Common myeloid progenitor, CD34-positive (primary cell): ENCODE measurements around the gene KATNBL1.
"Not testable (repeated sequence)": the region's sequence is repeated elsewhere in the genome, so short reads cannot be mapped to it uniquely, and the experiment has no call there.

Experiments used
- CTCF ChIA-PET: fragments of 350-600 bp; sonication (Branson Sonifier 250); formaldehyde crosslinking; loops from one replicate; lab custom pipeline; 2021; ENCODE audit warnings: antibody characterized with exemption; lab: Charles Lee
- POLR2A ChIA-PET: fragments of 350-600 bp; sonication (Branson Sonifier 250); formaldehyde crosslinking; loops from one replicate; lab custom pipeline; 2021; ENCODE audit warnings: antibody characterized with exemption; lab: Charles Lee
- DNase-seq, 3 donors: peaks; one replicate each; pipeline versions ENCODE4 v3.0.0 to v3.0.0-alpha.2; 2013
- H3K27ac ChIP-seq, 2 experiments: 1 replicate in 1 of 2; 2 replicates in 1 of 2; pipeline ENCODE4 v1.7.0; 2013; ENCODE audit warnings: inconsistent platforms in 2 of 2, low read length in 2 of 2, mild to moderate bottlenecking in 2 of 2, low read depth in 1 of 2, moderate library complexity in 1 of 2; ENCODE audit not compliant: severe bottlenecking in 2 of 2, insufficient read depth in 1 of 2, poor library complexity in 1 of 2
- H3K27me3 ChIP-seq, 5 experiments: replicated peaks in 2 of 5; 1 replicate in 3 of 5; 2 replicates in 2 of 5; pipeline versions ENCODE4 v1.6.1 to v1.7.0; 2013; ENCODE audit warnings: low read length in 4 of 5, mild to moderate bottlenecking in 2 of 5, moderate library complexity in 2 of 5, inconsistent platforms in 1 of 5; ENCODE audit not compliant: insufficient read depth in 5 of 5, control insufficient read depth in 4 of 5
- H3K36me3 ChIP-seq, 4 experiments: 1 replicate in 2 of 4; 2 replicates in 2 of 4; pipeline versions ENCODE4 v1.6.1 to v1.7.0; 2013; ENCODE audit warnings: low read length in 3 of 4, control low read depth in 1 of 4, mild to moderate bottlenecking in 1 of 4; ENCODE audit not compliant: control insufficient read depth in 4 of 4, insufficient read depth in 4 of 4
- H3K4me1 ChIP-seq, 4 experiments: 1 replicate in 3 of 4; 2 replicates in 1 of 4; pipeline versions ENCODE4 v1.6.1 to v1.7.1; 2013; ENCODE audit warnings: low read length in 3 of 4, mild to moderate bottlenecking in 3 of 4, control low read depth in 1 of 4, inconsistent platforms in 1 of 4, moderate library complexity in 1 of 4; ENCODE audit not compliant: control insufficient read depth in 4 of 4, insufficient read depth in 4 of 4; ENCODE audit errors: control extremely low read depth in 1 of 4
- H3K4me3 ChIP-seq, 7 experiments: 1 replicate in 4 of 7; 2 replicates in 3 of 7; pipeline versions ENCODE4 v1.5.1 to v1.7.0; 2013; ENCODE audit warnings: mild to moderate bottlenecking in 7 of 7, low read length in 6 of 7, moderate library complexity in 6 of 7, inconsistent platforms in 2 of 7, low read depth in 2 of 7, control low read depth in 1 of 7; ENCODE audit not compliant: insufficient read depth in 4 of 7, control insufficient read depth in 1 of 7; ENCODE audit errors: extremely low read depth in 1 of 7
- H3K9me3 ChIP-seq, 5 experiments: 1 replicate in 4 of 5; 2 replicates in 1 of 5; pipeline versions ENCODE4 v1.6.1 to v1.7.1; 2013; ENCODE audit warnings: low read length in 4 of 5, mild to moderate bottlenecking in 2 of 5, inconsistent platforms in 1 of 5, low read depth in 1 of 5, moderate library complexity in 1 of 5; ENCODE audit not compliant: control insufficient read depth in 4 of 5, insufficient read depth in 2 of 5; ENCODE audit errors: control extremely low read depth in 1 of 5
- WGBS: methylation state at CpG from one replicate; pipeline ENCODE4 v1.1.5; 2013; ENCODE audit not compliant: insufficient coverage; 5-methylcytosine and 5-hydroxymethylcytosine counted together

The KATNBL1 gene

GRCh38 chr15:34165987-34166573 lies 43.8 kb downstream of the KATNBL1 start:
- Histone ChIP-seq H3K9me3 (peaks cover 5 to 54% (median 27%) of the 10 kb centered on the region in 5 experiments), H3K36me3 (peaks cover 10 to 34% (median 14%) of the 10 kb centered on the region in 4 experiments)
- DNase-seq, H3K4me3 ChIP-seq, POLR2A ChIA-PET, CTCF ChIA-PET, H3K27ac ChIP-seq, H3K4me1 ChIP-seq, H3K27me3 ChIP-seq: not testable (repeated sequence)
- 97% methylated on average over 13 of the region's 14 CpGs for WGBS

- 91% methylated on average over 9 of the region's 9 CpGs for WGBS
- POLR2A ChIA-PET, result no interaction called here
- no peaks in the 10 kb centered on the region for H3K4me1 ChIP-seq
- H3K4me3 ChIP-seq, result peak overlapping the region in 1 of 7 experiments; percentile 34
- no peaks in the 10 kb centered on the region for H3K27me3 ChIP-seq
- CTCF ChIA-PET, result no interaction called here
- peaks cover 5 to 78% (median 39%) of the 10 kb centered on the region in 5 experiments for H3K9me3 ChIP-seq
- H3K27ac ChIP-seq, result no peak overlapping the region
- DNase-seq, result peak in 2 of 3 donors; percentile 22 to 34
- peaks cover 26 to 75% (median 31%) of the 10 kb centered on the region in 4 experiments for H3K36me3 ChIP-seq
Measured at GRCh38 chr15:34161329-34161963, 48.5 kb downstream of the KATNBL1 start.

- Histone ChIP-seq H3K36me3 (peaks cover 27 to 75% (median 36%) of the 10 kb centered on the region in 4 experiments), H3K27ac (no peak overlapping the region), H3K9me3 (peaks cover 5 to 78% (median 38%) of the 10 kb centered on the region in 5 experiments), H3K4me3 (no peak overlapping the region), H3K27me3 (no peaks in the 10 kb centered on the region), H3K4me1 (no peaks in the 10 kb centered on the region)
- DNase-seq, result no peak
- ChIA-PET POLR2A (no interaction called here), CTCF (no interaction called here)
- 84% methylated on average over 4 of the region's 5 CpGs for WGBS
Measured at GRCh38 chr15:34160735-34161134, 49.2 kb downstream of the KATNBL1 start.

- CTCF ChIA-PET, result no interaction called here
- Histone ChIP-seq H3K9me3 (peaks cover 12 to 83% (median 46%) of the 10 kb centered on the region in 5 experiments), H3K36me3 (peaks cover 36 to 94% (median 53%) of the 10 kb centered on the region in 4 experiments), H3K4me1 (no peaks in the 10 kb centered on the region), H3K27ac (no peak overlapping the region), H3K27me3 (no peaks in the 10 kb centered on the region), H3K4me3 (no peak overlapping the region)
- POLR2A ChIA-PET, result no interaction called here
- no peak for DNase-seq
Measured at GRCh38 chr15:34158355-34158754, 51.5 kb downstream of the KATNBL1 start.

GRCh38 chr15:34155859-34156258 lies 54.0 kb downstream of the KATNBL1 start:
- Histone ChIP-seq H3K27me3 (no peaks in the 10 kb centered on the region), H3K4me3 (no peak overlapping the region), H3K4me1 (no peaks in the 10 kb centered on the region), H3K9me3 (peaks cover 7 to 59% (median 31%) of the 10 kb centered on the region in 5 experiments), H3K36me3 (peaks cover 24 to 94% (median 43%) of the 10 kb centered on the region in 4 experiments), H3K27ac (no peak overlapping the region)
- WGBS, result 96% methylated on average over 4 of the region's 7 CpGs
- ChIA-PET CTCF (interaction anchor here (1.8 kb wide), 1 partner anchor 12 kb away, joined by 6 read pairs; no protein-coding TSS in a partner anchor), POLR2A (no interaction called here)
- no peak for DNase-seq

GRCh38 chr15:34154725-34155204 lies 55.1 kb downstream of the KATNBL1 start:
- peaks cover 23 to 95% (median 43%) of the 10 kb centered on the region in 4 experiments for H3K36me3 ChIP-seq
- ChIA-PET POLR2A (no interaction called here), CTCF (interaction anchor here (1.8 kb wide), 1 partner anchor 13 kb away, joined by 6 read pairs; no protein-coding TSS in a partner anchor)
- no peaks in the 10 kb centered on the region for H3K4me1 ChIP-seq
- peaks cover 7 to 49% (median 26%) of the 10 kb centered on the region in 5 experiments for H3K9me3 ChIP-seq
- H3K4me3 ChIP-seq, result no peak overlapping the region
- H3K27me3 ChIP-seq, result no peaks in the 10 kb centered on the region
- 84% methylated on average over 6 of the region's 7 CpGs for whole genome bisulfite sequencing
- peak in 2 of 3 donors; percentile 28 to 36 for DNase-seq
- no peak overlapping the region for H3K27ac ChIP-seq
